Right cardiac atrium (tissue), 5 donors: ENCODE results near the gene ZNF444. TPM values are rescaled to one million over a fixed set of nuclear protein-coding genes. Genes with fewer than 3 reads are reported as not detected.

Experiments
- ATAC-seq, 2 donors: fragments of 200-7000 bp; cut with Tn5 transposase; one replicate each; pipeline versions ENCODE4 v1.8.0 to v1.9.1; 2020; ENCODE audit warnings: moderate library complexity in 2 of 2, mild to moderate bottlenecking in 1 of 2
- DNase-seq, 3 donors: peaks; one replicate each; pipeline ENCODE4 v3.0.0-alpha.2; 2020
- H3K27ac ChIP-seq: one replicate; pipeline ENCODE4 v1.5.1; 2013; ENCODE audit warnings: mild to moderate bottlenecking, low read length, control low read depth, moderate library complexity
- H3K27me3 ChIP-seq: one replicate; pipeline ENCODE4 v1.6.1; 2013; ENCODE audit not compliant: control insufficient read depth, insufficient read depth
- H3K4me1 ChIP-seq: one replicate; pipeline ENCODE4 v1.6.1; 2013; ENCODE audit warnings: low read length; ENCODE audit not compliant: control insufficient read depth, insufficient read depth
- H3K4me3 ChIP-seq: one replicate; pipeline ENCODE4 v1.5.1; 2013; ENCODE audit warnings: low read length, control low read depth
- H3K9me3 ChIP-seq: one replicate; pipeline ENCODE4 v1.6.1; 2013; ENCODE audit warnings: low read length; ENCODE audit not compliant: control insufficient read depth
- WGBS: extraction: QIAGEN DNeasy Blood & Tissue Kit; methylation state at CpG from one replicate; pipeline ENCODE4 v1.1.7; 2013; 5-methylcytosine and 5-hydroxymethylcytosine counted together
- intact Hi-C, 4 donors: fragments of 100-400 bp; cut with DNase I; formaldehyde crosslinking; loops; one replicate each; pipeline versions ENCODE4 v1.11.0 to v1.14.0; 2022 to 2023
- polyA plus RNA-seq: library from polyadenylated mRNA; stranded (reverse); fragments of 200-250 nt; gene quantifications from one replicate; pipeline ENCODE4 v1.2.3, GENCODE V29; 2013
- total RNA-seq, 4 donors: library from RNA; stranded (reverse); fragmentation: NEBNext Ultra II Directional; extraction: Animal tissue kit (Norgen Biotek cat#: 25700); gene quantifications; one replicate each; pipeline ENCODE4 v1.2.1, GENCODE V29; 2021
- donor health status: healthy with polysubstance abuse.
- donor health status: DM: no; HTN: yes; CAD: no.
- donor health status: DM: no; HTN: no; CAD: no.
- donor health status: DM: no; HTN: yes; CAD: no; lungs with severe emphysema.
- donor health status: DM: yes; HTN: yes; CAD: no.

The ZNF444 gene
- total and polyA plus RNA-seq, 5 donors = 19.3 to 29.3 (median 22.1) TPM

DNA sequence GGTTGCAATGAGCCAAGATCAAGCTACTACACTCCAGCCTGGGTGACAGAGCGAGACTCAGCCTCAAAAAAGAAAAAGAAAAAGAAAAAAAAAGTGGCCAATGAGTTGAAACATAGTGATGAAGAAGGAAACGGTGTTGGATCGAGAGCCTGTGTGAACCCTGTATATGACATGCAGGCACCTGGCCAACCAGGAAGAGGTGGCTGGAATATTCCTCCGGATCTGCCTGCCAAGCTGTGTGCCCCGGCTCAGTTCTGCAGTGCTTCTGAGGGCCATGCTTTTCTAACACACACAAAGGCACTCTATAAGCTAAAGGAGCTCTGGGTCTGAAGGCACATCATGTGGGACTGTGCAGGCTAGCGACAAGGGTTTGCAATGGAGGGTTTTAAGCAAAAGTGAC, 3.7 kb upstream of the ZNF444 start:
- no peak for DNase-seq
- Histone ChIP-seq H3K27ac (no peak overlapping the region), H3K9me3 (no peaks in the 10 kb centered on the region), H3K4me1 (peaks cover 3% of the 10 kb centered on the region), H3K4me3 (no peak overlapping the region), H3K27me3 (no peaks in the 10 kb centered on the region)
- intact Hi-C loops = no loop called here
- 68% methylated on average over 6 of the region's 6 CpGs for WGBS
- ATAC-seq = no peak

- 78% methylated on average over 3 of the region's 3 CpGs for WGBS
- intact Hi-C loops = no loop called here
- Histone ChIP-seq H3K4me1 (peaks cover 3% of the 10 kb centered on the region), H3K27ac (no peak overlapping the region), H3K9me3 (no peaks in the 10 kb centered on the region), H3K27me3 (no peaks in the 10 kb centered on the region), H3K4me3 (no peak overlapping the region)
- ATAC-seq (no peak), DNase-seq (no peak)
Observed at GRCh38 chr19:56138069-56138468, 3.0 kb upstream of the ZNF444 start.

DNA sequence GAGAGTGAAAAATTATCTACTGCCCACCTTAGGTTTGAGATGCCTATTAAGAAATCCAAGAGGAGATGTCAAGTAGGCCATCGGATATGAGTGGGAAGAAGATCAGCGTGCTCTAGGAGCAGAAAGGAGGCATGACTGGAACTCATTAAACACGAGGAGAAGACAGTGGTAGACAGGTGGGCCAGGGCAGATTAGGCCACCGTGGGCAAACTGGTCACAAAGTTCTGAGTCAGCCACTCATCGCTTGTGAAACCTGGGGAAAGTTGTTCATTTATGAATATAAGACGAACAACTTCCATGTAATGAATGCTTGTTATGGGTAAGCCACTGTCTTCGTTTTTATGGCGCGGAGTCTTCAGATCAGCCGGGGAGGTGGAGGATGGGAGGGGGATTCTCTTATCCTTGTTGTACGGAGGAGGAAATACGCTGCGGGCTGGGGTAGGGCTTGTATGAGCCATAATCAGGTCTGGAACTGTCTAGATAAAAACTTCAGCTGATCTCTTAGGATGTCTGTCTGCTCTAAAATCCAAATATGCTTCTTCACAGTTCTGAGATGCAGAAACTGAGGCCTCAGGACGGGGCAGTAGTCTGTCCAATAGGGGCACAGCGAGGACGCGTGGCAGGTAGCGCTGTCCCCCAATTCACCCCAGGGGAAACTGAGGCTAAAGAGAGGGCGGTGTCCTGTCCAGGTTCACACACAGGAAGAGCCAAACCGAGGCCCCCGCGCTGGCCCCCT, 1.1 kb upstream of the ZNF444 start:
- no peak for ATAC-seq
- peaks cover 3% of the 10 kb centered on the region for H3K4me1 ChIP-seq
- no peak for DNase-seq
- H3K27ac ChIP-seq = peak overlapping the region; percentile 59
- intact Hi-C loops = loop anchor here in 1 of 4 donors (2.0 kb wide), 1 partner anchor 19 kb away; the partner anchor contains the start of gene ZNF787
- H3K4me3 ChIP-seq = peak overlapping the region; percentile 56
- no peaks in the 10 kb centered on the region for H3K9me3 ChIP-seq
- WGBS = 24% methylated on average over 22 of the region's 22 CpGs
- H3K27me3 ChIP-seq = no peaks in the 10 kb centered on the region

DNA sequence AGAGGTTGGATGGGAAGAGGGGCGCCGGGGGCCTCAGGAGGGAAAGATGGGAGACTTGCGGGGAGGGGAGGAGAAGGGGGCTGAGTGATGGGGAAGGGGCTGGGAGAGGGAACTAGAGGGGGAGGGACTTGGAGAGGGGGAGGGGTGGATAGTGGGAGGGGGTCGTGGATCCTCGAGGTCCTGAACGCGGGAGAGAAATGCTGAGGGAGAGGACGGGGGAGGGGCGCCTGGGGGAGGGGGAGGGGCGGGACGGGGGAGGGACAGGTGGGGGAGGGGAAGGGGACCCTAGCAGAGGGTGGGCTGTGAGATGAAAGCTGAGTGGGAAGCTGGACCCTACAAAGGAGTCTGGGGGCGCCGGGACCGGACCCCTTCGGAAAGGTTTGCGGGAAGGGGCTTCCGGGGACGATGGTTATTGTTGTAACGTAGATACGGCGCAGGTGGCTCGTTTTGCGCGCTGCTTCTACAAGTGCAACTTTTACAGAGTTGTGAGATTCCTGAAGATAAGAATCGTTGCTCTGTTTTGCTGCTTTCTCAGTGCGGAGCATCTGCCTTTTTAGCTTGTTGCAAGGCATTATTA, 418 bp downstream of the ZNF444 start:
- peak in 1 of 3 donors; percentile 69 for DNase-seq
- Histone ChIP-seq H3K4me1 (peaks cover 3% of the 10 kb centered on the region), H3K9me3 (no peaks in the 10 kb centered on the region), H3K27me3 (no peaks in the 10 kb centered on the region), H3K27ac (no peak overlapping the region), H3K4me3 (peak overlapping the region; percentile 56)
- intact Hi-C loops = loop anchor here in 1 of 4 donors (2.0 kb wide), 1 partner anchor 21 kb away; the partner anchor contains the start of gene ZNF787
- ATAC-seq = peak in 1 of 2 donors; percentile 2
- WGBS = 2% methylated on average over 26 of the region's 26 CpGs

DNA sequence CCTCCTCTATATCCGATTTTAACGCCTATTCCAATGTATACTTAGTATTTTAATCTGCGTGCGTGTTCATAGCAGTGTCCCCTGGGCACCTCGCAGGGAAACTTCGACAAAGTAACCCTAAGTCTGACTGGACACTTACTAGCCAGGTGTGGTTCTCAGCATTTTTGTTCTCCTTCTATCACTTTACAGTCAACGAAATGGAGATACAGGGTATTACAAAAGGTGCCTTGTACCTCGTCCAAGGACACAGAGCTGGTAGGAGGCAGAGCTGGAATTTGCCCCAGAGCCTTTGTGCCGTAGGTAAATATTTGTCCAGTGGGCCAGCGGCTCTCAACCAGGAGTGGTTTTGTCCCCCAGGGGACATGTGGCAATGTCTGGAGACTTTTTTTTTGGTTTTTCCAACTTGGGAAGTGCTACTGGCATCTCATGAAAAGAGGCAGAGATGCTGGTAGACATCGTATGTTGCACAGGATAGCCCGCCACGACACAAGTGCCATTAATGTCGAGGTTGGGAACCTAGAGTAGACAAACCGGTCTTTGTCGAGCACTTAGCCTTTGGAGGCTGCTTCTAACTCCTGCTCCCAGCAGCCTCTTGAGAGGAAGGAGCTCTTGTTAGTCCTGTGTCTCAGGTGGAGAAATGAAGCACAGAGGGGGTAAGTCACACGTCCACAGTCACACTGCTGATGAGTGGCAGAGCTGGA, 1.1 kb downstream of the ZNF444 start:
- H3K9me3 ChIP-seq = no peaks in the 10 kb centered on the region
- H3K4me1 ChIP-seq = peaks cover 3% of the 10 kb centered on the region
- intact Hi-C loops = no loop called here
- WGBS = 63% methylated on average over 17 of the region's 17 CpGs
- H3K4me3 ChIP-seq = peak overlapping the region; percentile 56
- DNase-seq = no peak
- no peak for ATAC-seq
- no peak overlapping the region for H3K27ac ChIP-seq
- H3K27me3 ChIP-seq = no peaks in the 10 kb centered on the region

DNA sequence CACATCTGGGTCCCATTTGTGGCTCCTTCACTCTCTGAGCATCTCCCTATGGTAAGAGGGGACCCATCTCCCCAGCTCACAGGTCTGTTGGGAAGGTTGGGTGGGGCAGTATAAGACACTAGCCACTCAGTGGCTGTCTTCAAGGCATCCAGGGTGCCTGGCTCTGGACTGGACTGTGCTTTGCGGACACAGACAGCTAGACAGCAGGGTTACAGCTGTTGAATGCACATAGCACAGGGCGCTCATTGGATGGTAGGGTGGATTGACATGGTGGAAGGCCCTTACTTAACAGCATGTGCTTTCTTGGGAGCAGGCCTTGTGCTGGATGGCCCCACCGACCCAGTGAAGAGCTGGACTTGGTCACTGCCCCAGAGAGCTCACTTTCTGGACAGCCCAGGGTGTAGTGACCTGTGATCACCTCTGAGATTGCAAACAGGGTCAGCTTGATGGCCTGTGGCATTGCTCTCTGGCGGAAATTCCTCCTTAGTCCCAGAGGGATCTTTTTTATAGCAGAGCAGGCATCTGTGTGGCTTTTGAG, 1.9 kb downstream of the ZNF444 start:
- peaks cover 3% of the 10 kb centered on the region for H3K4me1 ChIP-seq
- ATAC-seq = no peak
- H3K9me3 ChIP-seq = no peaks in the 10 kb centered on the region
- no peaks in the 10 kb centered on the region for H3K27me3 ChIP-seq
- no peak overlapping the region for H3K27ac ChIP-seq
- 76% methylated on average over 4 of the region's 4 CpGs for WGBS
- intact Hi-C loops = no loop called here
- H3K4me3 ChIP-seq = no peak overlapping the region
- no peak for DNase-seq

GRCh38 chr19:56144376-56144775, 3.3 kb downstream of the ZNF444 start:
- WGBS = 60% methylated on average over 6 of the region's 6 CpGs
- no peak overlapping the region for H3K27ac ChIP-seq
- no peaks in the 10 kb centered on the region for H3K27me3 ChIP-seq
- H3K9me3 ChIP-seq = no peaks in the 10 kb centered on the region
- H3K4me3 ChIP-seq = no peak overlapping the region
- intact Hi-C loops = no loop called here
- H3K4me1 ChIP-seq = peaks cover 3% of the 10 kb centered on the region
- DNase-seq (no peak), ATAC-seq (no peak)

- Histone ChIP-seq H3K9me3 (no peaks in the 10 kb centered on the region), H3K27me3 (no peaks in the 10 kb centered on the region), H3K4me1 (peaks cover 4% of the 10 kb centered on the region), H3K4me3 (no peak overlapping the region), H3K27ac (no peak overlapping the region)
- intact Hi-C loops = no loop called here
- WGBS = 87% methylated on average over 12 of the region's 12 CpGs
- DNase-seq (no peak), ATAC-seq (no peak)
Observed at GRCh38 chr19:56144831-56145230, 3.7 kb downstream of the ZNF444 start.

GRCh38 chr19:56145698-56146097, 4.6 kb downstream of the ZNF444 start:
- Histone ChIP-seq H3K9me3 (no peaks in the 10 kb centered on the region), H3K4me1 (peaks cover 3% of the 10 kb centered on the region), H3K4me3 (no peak overlapping the region), H3K27ac (no peak overlapping the region), H3K27me3 (no peaks in the 10 kb centered on the region)
- ATAC-seq = no peak
- intact Hi-C loops = no loop called here
- 92% methylated on average over 10 of the region's 10 CpGs for WGBS
- no peak for DNase-seq

DNA sequence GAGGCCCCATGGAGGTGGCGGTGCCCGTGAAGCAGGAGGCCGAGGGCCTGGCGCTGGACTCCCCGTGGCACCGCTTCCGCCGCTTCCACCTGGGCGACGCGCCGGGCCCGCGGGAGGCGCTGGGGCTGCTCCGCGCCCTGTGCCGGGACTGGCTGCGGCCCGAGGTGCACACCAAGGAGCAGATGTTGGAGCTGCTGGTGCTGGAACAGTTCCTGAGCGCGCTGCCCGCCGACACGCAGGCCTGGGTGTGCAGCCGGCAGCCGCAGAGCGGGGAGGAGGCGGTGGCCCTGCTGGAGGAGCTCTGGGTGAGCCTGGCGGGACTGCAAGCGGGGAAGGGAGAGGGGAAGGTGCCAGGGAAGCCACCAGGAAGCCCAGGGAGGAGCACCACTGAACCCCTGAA, 5.8 kb downstream of the ZNF444 start:
- DNase-seq = peak in 1 of 3 donors; percentile 56
- intact Hi-C loops = no loop called here
- Histone ChIP-seq H3K4me3 (no peak overlapping the region), H3K27me3 (no peaks in the 10 kb centered on the region), H3K27ac (no peak overlapping the region), H3K9me3 (no peaks in the 10 kb centered on the region), H3K4me1 (peaks cover 3% of the 10 kb centered on the region)
- no peak for ATAC-seq
- WGBS = 97% methylated on average over 31 of the region's 31 CpGs

GRCh38 chr19:56147307-56147706, 6.2 kb downstream of the ZNF444 start:
- intact Hi-C loops = no loop called here
- Histone ChIP-seq H3K9me3 (no peaks in the 10 kb centered on the region), H3K4me3 (no peak overlapping the region), H3K4me1 (peaks cover 3% of the 10 kb centered on the region), H3K27me3 (no peaks in the 10 kb centered on the region), H3K27ac (no peak overlapping the region)
- 87% methylated on average over 22 of the region's 22 CpGs for WGBS
- DNase-seq (peak in 1 of 3 donors; percentile 59), ATAC-seq (no peak)
